Ishikawa (cell line): Measurements from ENCODE around the gene PLCL1.

Experiments used
- CEBPB ChIP-seq: IDR thresholded peaks from 2 replicates; pipeline ENCODE4 v1.6.1; 2012
- CREB1 ChIP-seq: IDR thresholded peaks from 2 replicates; pipeline ENCODE4 v1.6.1; 2012; ENCODE audit warnings: low read depth
- EGR1 ChIP-seq: IDR thresholded peaks from 2 replicates; pipeline ENCODE4 v1.6.1; 2012
- EP300 ChIP-seq: IDR thresholded peaks from 2 replicates; pipeline ENCODE4 v1.6.1; 2012; ENCODE audit warnings: borderline replicate concordance
- FOXM1 ChIP-seq: IDR thresholded peaks from 2 replicates; pipeline ENCODE4 v1.6.1; 2012; ENCODE audit warnings: low read depth, borderline replicate concordance
- NFIC ChIP-seq: IDR thresholded peaks from 2 replicates; pipeline ENCODE4 v1.6.1; 2012
- RAD21 ChIP-seq: IDR thresholded peaks from 2 replicates; pipeline ENCODE4 v1.6.1; 2012; ENCODE audit warnings: low read depth
- TAF1 ChIP-seq: IDR thresholded peaks from 2 replicates; pipeline ENCODE4 v1.6.1; 2012; ENCODE audit warnings: low read depth, mild to moderate bottlenecking
- TCF12 ChIP-seq: IDR thresholded peaks from 2 replicates; pipeline ENCODE4 v1.6.1; 2012; ENCODE audit warnings: low read depth
- TEAD4 ChIP-seq: IDR thresholded peaks from 2 replicates; pipeline ENCODE4 v1.6.1; 2012
- YY1 ChIP-seq: IDR thresholded peaks from 2 replicates; pipeline ENCODE4 v1.6.1; 2012; ENCODE audit warnings: low read depth
- ZBTB7A ChIP-seq: IDR thresholded peaks from 2 replicates; pipeline ENCODE4 v1.6.1; 2012; ENCODE audit warnings: low read depth
- TF ChIP-seq, protein P1 (sequence below): IDR thresholded peaks from 2 replicates; pipeline ENCODE4 v1.6.1; 2012
- TF ChIP-seq, protein P2 (sequence below): IDR thresholded peaks from 2 replicates; pipeline ENCODE4 v1.6.1; 2012
- TF ChIP-seq, protein P3 (sequence below): IDR thresholded peaks from 2 replicates; pipeline ENCODE4 v1.6.1; 2012; ENCODE audit warnings: low read depth, mild to moderate bottlenecking

Gene PLCL1

DNA sequence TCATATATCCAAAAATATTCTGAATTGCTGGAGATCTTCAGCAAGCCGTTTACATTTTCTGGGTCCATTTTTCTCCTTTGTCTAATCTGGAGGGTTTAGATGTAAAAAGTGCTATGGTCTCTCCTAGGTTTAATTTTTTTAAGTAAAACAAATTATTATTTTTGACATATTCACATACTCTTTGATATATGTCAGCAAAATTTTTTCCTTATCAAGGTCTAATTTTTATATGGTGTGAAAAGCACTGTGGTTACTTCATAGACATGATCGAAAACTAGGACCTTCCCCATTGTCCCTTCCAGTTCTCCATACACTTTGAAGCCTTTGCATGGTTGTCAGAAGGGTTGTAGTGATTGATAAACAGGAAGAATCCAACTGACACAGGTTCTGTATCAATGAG is 168.2 kb downstream of the PLCL1 start:
- TF ChIP-seq TCF12, result no peak
- no peak for TF ChIP-seq RAD21
- TF ChIP-seq CEBPB, result no peak
- no peak for TF ChIP-seq TEAD4
- no peak for TF ChIP-seq FOXM1
- TF ChIP-seq NFIC, result no peak
- TF ChIP-seq, protein P1, sequence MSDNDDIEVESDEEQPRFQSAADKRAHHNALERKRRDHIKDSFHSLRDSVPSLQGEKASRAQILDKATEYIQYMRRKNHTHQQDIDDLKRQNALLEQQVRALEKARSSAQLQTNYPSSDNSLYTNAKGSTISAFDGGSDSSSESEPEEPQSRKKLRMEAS, result no peak
- TF ChIP-seq CREB1, result no peak
- TF ChIP-seq EP300, result no peak
- TF ChIP-seq ZBTB7A, result no peak
- TF ChIP-seq, protein P2, sequence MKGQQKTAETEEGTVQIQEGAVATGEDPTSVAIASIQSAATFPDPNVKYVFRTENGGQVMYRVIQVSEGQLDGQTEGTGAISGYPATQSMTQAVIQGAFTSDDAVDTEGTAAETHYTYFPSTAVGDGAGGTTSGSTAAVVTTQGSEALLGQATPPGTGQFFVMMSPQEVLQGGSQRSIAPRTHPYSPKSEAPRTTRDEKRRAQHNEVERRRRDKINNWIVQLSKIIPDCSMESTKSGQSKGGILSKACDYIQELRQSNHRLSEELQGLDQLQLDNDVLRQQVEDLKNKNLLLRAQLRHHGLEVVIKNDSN, result no peak
- TF ChIP-seq EGR1, result no peak
- no peak for TF ChIP-seq YY1
- TF ChIP-seq TAF1, result no peak
- TF ChIP-seq, protein P3, sequence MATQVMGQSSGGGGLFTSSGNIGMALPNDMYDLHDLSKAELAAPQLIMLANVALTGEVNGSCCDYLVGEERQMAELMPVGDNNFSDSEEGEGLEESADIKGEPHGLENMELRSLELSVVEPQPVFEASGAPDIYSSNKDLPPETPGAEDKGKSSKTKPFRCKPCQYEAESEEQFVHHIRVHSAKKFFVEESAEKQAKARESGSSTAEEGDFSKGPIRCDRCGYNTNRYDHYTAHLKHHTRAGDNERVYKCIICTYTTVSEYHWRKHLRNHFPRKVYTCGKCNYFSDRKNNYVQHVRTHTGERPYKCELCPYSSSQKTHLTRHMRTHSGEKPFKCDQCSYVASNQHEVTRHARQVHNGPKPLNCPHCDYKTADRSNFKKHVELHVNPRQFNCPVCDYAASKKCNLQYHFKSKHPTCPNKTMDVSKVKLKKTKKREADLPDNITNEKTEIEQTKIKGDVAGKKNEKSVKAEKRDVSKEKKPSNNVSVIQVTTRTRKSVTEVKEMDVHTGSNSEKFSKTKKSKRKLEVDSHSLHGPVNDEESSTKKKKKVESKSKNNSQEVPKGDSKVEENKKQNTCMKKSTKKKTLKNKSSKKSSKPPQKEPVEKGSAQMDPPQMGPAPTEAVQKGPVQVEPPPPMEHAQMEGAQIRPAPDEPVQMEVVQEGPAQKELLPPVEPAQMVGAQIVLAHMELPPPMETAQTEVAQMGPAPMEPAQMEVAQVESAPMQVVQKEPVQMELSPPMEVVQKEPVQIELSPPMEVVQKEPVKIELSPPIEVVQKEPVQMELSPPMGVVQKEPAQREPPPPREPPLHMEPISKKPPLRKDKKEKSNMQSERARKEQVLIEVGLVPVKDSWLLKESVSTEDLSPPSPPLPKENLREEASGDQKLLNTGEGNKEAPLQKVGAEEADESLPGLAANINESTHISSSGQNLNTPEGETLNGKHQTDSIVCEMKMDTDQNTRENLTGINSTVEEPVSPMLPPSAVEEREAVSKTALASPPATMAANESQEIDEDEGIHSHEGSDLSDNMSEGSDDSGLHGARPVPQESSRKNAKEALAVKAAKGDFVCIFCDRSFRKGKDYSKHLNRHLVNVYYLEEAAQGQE, result no peak

DNA sequence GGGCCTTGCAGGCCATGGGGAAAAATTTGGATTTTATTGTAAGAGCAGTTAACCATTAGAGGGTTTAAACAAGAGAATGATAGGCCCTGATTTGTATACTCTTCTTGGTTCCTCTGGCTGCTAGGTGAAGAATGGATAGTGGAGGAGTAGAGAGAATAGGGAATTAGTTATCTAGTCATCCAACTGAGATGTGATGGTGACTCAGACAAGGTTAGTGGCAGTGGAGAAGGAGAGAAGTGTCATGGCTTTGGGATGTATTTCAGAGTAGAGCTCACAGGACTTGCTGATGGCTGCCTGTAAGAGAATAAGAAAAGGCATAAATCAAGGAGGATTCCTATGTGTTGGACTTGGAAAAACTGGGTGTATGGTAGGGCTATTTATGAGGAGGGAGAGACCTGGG is 169.4 kb downstream of the PLCL1 start:
- TF ChIP-seq NFIC (no peak), FOXM1 (no peak), CEBPB (no peak), CREB1 (no peak), EGR1 (no peak), EP300 (no peak), TAF1 (no peak), ZBTB7A (no peak), YY1 (no peak), RAD21 (no peak), TEAD4 (no peak)
- TF ChIP-seq, protein P1, result no peak
- TF ChIP-seq, protein P2, result no peak
- TF ChIP-seq, protein P3, result no peak

DNA sequence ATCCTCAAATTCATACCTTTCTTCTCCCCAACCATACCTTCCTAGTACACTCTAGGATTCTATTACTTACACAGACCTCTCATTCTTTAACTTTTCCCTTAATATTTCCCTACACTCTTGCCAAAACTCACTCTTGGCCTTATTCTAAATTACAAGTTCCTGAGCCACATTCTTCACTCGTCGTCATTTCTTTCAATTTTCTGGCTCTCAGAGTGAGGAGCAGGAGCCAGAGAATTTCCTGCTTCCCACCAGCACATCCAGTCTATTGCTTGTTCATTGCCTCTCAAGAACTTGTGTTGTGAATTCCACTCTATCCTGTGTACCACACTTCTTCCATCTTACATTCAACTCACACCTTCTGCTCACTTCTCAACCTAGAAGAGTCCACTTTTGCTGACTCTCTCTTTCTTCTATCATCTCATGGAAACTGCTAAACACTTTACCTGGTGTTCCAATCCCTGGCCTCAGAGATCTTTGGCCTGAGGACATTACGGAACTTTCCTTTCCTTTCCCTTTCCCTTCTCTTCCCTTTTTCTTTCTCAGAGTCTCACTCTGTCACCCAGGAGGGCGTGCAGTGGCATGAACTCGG is 171.6 kb downstream of the PLCL1 start:
- TF ChIP-seq, protein P3, result no peak
- TF ChIP-seq TAF1, result no peak

DNA sequence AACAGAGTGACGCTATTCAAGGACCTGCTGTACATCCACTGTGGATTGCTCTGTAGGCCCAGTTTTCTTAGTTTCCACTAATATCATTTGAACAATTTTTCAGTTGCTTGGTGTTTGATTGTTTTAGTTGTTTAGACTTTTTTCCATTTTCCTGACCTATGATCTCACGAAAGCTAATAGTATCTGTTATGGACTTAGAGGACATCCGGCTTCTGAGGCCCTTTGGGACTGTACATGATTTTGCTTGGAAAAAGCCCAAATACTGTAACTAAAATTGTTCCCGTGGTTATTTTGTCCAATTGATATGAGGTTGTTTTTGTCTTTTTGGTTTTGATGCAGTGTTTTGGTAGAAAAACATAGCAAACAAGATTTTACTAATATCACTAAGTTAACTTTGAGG is 174.6 kb downstream of the PLCL1 start:
- TF ChIP-seq TEAD4 (no peak), NFIC (no peak), CREB1 (no peak), FOXM1 (no peak)

DNA sequence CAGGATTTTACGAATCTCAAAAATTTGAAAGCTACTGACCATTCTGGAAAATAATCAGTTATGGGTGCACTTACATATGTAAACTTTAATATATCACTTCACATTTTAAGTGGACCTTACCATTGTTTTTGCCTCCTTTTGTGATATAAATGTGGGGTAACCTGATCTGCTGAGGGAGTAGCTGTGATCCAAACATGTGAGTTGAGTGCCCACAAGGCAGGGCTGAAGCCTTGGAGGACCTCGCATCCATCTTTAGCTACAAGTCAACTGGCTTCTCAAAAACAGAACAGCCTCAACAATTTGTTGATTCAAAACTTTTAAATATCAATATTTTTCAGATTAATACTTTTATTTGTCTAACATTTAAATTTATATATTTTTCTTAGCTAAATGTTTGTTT is 178.2 kb downstream of the PLCL1 start:
- TF ChIP-seq RAD21 (no peak), TEAD4 (no peak), CEBPB (no peak), TAF1 (no peak), EGR1 (no peak), NFIC (no peak), ZBTB7A (no peak), FOXM1 (no peak), YY1 (no peak)
- TF ChIP-seq, protein P2, result no peak
- TF ChIP-seq, protein P1, result no peak
